ENCODE measurements around the gene TFAP2A.

DNA sequence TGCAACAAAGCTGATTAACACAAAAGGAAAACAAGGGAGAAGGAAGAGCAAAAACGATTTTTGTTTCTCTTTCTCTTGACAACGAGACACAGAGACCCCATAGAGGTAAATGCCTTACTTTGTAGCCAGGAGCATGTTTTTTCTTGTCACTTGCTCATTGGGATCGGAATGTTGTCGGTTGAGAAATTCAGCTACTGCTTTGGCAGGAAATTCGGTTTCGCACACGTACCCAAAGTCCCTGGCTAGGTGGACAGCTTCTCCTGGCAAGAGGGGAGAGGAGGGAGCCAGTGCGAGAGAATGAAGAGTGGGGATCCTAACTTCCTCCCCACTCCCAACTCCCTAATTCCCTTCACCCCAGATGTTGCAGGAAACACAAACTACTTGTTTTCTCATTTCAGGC lies 14.5 kb downstream of the TFAP2A start:
- no peak for TF ChIP-seq POLR2A (IDR thresholded peaks at IDR 0.05)
- TF ChIP-seq, protein P1, sequence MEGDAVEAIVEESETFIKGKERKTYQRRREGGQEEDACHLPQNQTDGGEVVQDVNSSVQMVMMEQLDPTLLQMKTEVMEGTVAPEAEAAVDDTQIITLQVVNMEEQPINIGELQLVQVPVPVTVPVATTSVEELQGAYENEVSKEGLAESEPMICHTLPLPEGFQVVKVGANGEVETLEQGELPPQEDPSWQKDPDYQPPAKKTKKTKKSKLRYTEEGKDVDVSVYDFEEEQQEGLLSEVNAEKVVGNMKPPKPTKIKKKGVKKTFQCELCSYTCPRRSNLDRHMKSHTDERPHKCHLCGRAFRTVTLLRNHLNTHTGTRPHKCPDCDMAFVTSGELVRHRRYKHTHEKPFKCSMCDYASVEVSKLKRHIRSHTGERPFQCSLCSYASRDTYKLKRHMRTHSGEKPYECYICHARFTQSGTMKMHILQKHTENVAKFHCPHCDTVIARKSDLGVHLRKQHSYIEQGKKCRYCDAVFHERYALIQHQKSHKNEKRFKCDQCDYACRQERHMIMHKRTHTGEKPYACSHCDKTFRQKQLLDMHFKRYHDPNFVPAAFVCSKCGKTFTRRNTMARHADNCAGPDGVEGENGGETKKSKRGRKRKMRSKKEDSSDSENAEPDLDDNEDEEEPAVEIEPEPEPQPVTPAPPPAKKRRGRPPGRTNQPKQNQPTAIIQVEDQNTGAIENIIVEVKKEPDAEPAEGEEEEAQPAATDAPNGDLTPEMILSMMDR (IDR thresholded peaks at IDR 0.05): no peak

Measured in adrenal gland (tissue), 5 donors.